DMS53 (cell line): ENCODE data around the gene CTTNBP2NL.
"Not testable (repeated sequence)": the region's sequence is repeated elsewhere in the genome, so short reads cannot be mapped to it uniquely, and the experiment has no call there.

Experiments used
- DNase-seq: peaks from one replicate; lab custom pipeline; 2025; lab: John Stamatoyannopoulos, UW

The CTTNBP2NL gene

DNA sequence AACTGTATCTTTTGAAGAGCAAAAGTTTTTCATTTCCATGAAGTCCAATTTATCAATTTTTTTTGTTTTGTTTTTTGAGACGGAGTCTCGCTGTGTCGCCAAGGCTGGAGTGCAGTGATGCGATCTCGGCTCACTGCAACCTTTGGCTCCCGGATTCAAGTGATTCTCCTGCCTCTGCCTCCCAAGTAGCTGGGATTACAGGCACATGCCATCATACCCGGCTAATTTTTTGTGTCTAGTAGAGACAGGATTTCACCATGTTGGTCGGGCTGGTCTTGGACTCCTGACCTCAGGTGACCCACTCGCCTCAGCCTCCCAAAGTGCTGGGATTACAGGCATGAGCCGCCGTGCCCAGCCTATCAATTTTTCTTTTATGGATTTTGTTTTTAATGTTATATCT is 27.7 kb downstream of the CTTNBP2NL start:
- DNase-seq = not testable (repeated sequence)

- DNase-seq = no peak
Observed at GRCh38 chr1:112429749-112430148, 33.7 kb downstream of the CTTNBP2NL start.

- DNase-seq = no peak
Observed at GRCh38 chr1:112431038-112431437, 35.0 kb downstream of the CTTNBP2NL start.

- no peak for DNase-seq
Observed at GRCh38 chr1:112435448-112435847, 39.4 kb downstream of the CTTNBP2NL start.

DNA sequence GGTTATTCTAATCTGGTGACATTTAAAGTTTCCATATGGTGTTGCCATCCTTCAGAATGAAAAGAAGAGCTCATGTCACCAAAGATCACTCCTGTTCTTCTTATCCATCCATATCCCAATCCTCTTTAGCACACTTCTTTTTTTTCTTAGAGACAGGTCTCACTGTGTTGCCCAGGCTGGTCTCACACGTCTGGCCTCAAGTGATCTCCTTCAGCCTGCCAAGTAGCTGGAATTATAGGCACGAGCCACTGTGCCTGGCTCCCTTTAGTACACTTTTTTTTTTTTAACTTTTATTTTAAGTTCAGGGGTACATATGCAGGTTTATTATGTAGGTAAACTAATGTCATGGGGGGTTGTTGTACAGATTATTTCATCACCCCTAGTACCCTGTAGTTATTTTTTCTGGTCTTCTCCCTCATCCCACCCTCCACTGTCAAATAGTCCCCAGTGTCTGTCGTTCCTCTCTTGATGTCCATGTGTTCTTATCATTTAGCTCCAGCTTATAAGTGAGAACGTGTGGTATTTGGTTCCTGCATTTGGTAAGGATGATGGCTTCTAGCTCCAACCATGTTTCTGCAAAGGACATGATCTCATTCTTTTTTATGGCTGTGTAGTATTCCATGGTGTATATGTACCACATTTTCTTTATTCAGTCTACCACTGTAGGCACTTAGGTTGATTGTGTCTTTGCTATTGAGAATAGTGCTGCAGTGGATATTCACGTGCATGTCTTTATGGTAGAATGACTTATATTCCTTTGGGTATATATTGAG is 40.6 kb downstream of the CTTNBP2NL start:
- DNase-seq = no peak

DNA sequence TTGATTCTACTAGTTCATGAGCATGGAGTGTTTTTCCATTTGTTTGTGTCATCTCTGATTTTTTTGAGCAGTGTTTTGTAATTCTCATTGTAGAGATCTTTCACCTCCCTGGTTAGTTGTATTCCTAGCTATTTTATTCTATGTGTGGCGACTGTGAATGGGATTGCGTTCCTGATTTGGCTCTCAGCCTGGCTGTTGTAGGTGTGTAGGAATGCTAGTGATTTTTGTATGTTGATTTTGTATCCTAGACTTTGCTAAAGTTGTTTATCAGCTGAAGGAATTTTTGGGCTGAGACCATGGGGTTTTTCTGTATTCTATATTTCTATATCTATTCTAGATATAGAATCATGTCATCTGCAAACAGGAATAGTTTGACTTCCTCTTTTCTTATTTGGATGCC is 42.1 kb downstream of the CTTNBP2NL start:
- not testable (repeated sequence) for DNase-seq

DNA sequence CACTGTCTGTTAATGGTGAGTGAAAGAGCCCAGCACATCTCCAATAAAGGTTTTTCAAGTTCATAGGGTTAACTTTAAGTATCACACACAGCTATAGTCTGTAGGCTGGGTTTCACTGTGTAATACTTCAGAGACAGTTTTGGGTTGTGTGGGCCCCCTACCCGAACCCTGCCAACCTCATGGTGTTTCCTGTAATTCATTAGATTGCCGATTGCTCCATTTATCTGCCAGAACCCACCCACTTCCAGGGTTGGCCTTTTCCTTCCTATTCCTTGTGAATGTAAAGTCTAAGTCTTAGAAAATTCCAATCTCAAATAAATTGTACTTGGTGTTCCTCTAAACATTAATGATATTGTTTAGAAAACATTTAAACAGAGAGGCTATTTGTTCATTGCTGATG is 43.6 kb downstream of the CTTNBP2NL start:
- DNase-seq = no peak

- no peak for DNase-seq
Observed at GRCh38 chr1:112440574-112440973, 44.6 kb downstream of the CTTNBP2NL start.

DNA sequence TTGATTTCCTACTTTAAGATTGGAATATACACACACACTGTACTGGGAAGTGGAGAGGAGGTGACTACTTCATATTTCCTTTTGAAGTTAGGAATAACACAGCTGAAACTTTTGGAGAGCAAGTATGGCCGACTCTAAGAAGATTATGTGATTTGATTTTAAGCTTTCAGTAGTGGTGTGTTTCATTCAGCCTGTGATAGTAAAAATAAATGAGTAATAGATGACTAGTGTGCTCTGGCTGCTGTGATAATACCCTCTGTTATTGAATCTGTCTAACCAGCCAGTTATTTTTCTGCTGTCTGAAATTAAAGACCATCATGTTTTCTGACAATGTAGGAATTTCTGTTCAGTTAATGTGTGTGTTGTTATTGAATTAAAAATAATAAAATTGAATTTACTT is 48.3 kb downstream of the CTTNBP2NL start:
- no peak for DNase-seq

DNA sequence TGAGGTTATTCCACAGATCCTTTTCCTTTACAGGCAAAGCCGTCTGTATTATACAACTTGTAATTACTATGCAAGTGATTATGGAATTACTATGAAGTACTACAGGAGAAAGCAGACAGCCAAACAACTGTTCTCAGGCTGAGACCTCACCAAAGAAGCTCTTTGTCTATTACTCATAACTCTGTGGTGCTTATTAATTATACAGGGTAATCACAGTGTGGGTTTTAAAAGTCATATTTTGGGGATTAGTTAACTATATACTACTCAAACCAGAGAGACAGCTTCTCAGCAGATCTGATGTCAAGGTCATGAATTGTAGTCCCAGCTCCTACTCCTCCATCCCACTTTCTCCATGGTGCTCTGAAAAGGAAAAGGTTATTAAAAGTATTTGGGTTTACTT is 49.6 kb downstream of the CTTNBP2NL start:
- DNase-seq = no peak

GRCh38 chr1:112446411-112446810 is 50.4 kb downstream of the CTTNBP2NL start:
- DNase-seq = no peak

DNA sequence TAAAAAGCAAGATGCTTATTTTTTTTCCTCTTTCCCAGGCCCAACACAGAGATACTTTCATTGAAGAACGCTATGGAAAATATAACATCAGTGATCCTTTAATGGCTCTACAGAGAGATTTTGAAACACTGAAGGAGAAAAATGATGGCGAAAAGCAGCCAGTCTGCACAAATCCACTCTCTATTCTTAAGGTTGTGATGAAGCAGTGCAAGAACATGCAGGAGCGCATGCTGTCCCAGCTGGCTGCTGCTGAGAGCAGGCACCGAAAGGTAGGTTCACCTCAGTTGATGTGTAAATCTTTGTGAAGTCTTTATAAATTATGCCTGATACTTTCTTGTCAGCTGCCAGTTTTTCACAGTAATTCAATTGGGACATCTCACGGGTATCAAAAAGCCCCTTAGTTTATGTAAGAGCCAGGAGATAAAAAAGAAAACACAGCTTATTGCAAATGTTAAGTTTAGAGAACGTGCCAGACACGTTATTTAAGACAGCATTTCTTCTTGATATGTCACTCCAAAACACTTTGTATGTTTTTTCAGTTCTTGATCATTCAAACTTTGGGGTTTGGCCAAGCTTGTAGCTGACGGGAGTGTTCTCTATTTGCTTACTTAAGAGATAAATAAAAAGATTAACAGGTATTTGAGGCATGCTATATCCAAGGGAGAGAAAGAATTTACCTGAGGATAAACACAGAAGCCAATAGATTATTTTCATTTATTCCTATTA is 53.1 kb downstream of the CTTNBP2NL start:
- DNase-seq = no peak

- no peak for DNase-seq
Observed at GRCh38 chr1:112449630-112449983, 53.6 kb downstream of the CTTNBP2NL start.

GRCh38 chr1:112450773-112451172 is 54.8 kb downstream of the CTTNBP2NL start:
- no peak for DNase-seq

DNA sequence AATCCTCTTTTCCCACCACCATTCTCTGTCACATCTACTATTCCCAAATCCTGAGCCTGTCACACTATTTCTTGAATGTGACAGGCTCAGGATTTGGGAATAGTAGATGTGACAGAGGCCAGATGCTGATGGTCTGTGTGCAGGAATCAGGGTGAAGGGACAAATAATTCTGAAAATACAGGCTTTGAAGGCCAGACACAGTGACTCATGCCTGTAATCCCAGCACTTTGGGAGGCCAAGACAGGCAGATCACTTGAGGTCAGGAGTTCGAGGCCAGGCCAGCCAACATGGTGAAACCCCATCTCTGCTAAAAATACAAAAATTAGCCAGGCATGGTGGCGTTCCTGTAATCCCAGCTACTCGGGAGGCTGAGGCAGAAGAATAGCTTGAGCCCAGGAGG is 55.3 kb downstream of the CTTNBP2NL start:
- not testable (repeated sequence) for DNase-seq

DNA sequence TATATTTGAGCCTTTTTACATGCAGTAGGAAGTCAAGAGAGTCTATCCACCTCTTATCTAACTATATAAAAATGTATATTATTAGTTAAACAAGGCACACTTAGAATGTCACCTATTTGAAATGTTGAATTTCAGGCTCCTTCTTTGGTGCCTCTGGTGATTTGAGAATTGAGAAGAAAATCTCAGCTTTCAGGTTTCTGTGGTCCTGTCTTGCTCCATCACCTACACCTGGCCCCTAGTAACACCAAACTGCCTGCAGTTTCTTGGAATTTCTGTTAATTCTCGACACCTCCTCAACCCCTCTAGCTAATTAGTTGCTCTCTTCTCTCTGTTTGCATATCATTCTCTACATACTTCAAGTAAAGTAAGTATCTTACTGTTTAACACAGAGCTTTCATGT is 57.9 kb downstream of the CTTNBP2NL start:
- no peak for DNase-seq

DNA sequence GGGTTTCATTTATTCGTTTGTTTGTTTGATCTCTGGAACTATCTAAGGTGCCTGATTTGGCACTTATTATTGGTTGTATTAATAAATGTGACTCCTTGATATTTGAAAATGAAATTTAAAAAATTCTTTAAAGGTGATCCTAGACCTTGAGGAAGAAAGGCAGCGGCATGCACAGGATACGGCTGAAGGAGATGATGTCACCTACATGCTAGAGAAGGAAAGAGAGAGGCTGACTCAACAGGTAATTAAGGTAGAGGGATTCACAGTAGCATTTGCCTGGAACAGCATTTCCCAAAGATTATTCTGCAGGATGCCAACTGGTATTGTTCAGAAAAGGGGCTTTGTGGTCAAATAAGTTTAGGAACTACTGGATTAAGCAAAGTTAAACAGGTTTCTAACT is 58.3 kb downstream of the CTTNBP2NL start:
- no peak for DNase-seq

DNA sequence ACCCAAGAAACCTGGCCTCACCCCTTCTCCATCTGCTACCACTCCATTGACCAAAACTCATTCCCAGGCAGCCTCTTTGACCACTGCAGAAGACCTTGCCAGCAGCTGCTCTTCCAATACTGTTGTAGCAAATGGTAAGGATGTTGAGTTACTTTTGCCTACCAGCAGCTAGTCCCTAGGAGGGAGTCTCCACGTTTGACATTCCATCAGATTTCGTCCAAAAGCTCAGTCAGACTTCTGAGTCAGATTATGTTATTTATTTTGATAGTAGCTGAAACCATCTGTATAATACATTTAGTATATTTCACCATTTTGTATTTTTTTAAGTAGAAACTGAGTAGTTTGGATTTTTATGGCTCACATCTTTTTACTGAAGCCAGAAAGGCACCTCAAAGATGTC is 61.2 kb downstream of the CTTNBP2NL start:
- DNase-seq = no peak

DNA sequence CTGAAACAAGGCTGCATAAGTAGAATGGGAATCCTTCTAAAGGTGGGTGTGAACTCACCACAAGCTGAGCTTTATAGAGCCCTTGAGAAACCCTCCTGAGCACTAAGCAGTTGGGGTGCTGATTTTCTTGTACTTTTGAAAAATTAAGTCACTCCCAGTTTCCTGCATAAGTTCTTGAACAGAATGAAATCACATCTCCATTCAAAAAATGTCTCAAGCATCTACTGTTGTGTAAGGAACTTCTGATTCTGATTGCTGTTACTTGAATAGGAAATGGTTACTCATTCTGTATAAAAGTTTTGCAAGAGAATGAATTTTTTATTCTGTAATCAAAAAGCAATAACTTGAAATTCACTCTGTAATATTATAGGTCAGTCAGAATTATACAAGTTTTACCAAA is 61.9 kb downstream of the CTTNBP2NL start:
- DNase-seq = no peak

- no peak for DNase-seq
Observed at GRCh38 chr1:112458756-112459155, 62.7 kb downstream of the CTTNBP2NL start.

GRCh38 chr1:112460615-112461014 is 64.6 kb downstream of the CTTNBP2NL start:
- peak; percentile 72 for DNase-seq

DNA sequence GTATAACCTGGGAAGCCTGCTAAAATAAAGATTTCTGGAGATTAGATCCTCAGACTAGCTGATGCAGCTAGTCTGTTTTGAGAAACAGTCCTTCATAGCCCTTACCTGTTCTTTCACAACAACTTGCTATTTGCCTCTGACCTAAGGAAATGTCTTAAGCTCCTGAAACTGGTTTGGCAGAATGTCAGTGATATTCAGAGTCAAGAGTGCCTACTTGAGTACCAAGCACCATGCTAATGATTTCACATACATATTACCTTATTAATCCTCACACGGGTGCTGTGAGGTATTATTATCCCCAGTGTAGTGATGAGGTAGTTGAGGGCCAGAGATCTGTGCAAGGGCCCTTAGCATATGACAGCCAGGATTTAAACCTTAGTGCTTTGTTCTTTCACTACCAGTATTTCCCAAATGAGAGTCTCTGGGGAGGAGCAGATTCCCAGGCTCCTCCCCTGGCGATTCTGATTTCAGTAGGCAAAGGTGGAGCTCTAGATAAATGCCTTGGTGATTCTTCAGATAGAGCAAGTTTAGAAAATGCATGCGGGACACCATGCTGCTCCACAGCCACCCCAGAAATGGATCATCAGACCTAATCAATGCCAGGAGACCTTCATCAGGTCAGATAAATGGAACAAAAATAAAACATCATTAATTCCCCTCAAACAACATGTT is 65.3 kb downstream of the CTTNBP2NL start:
- DNase-seq = peak; percentile 59

GRCh38 chr1:112462953-112463279 is 66.9 kb downstream of the CTTNBP2NL start:
- DNase-seq = no peak
